Measurements from ENCODE around the gene RRP1B.
A peak's percentile ranks its signal among the peaks of the same experiment; 100 is the strongest.
"Not testable (repeated sequence)": the region's sequence is repeated elsewhere in the genome, so short reads cannot be mapped to it uniquely, and the experiment has no call there.

RRP1B gene

GRCh38 chr21:43702785-43703034 is 43.4 kb downstream of the RRP1B start:
- DNase-seq, result no peak

GRCh38 chr21:43703035-43703880 is 43.9 kb downstream of the RRP1B start:
- peak; percentile 20 for DNase-seq

GRCh38 chr21:43707462-43707861 is 48.1 kb downstream of the RRP1B start:
- DNase-seq, result no peak

- DNase-seq, result no peak
These were observed 49.5 kb downstream of the RRP1B start for GRCh38 chr21:43708745-43709381.

GRCh38 chr21:43712268-43712942 is 53.0 kb downstream of the RRP1B start:
- DNase-seq, result no peak

- DNase-seq, result not testable (repeated sequence)
These were observed 53.8 kb downstream of the RRP1B start for GRCh38 chr21:43713123-43713522.

- no peak for DNase-seq
These were observed 57.2 kb downstream of the RRP1B start for GRCh38 chr21:43716376-43717165.

GRCh38 chr21:43717166-43717853 is 58.0 kb downstream of the RRP1B start:
- DNase-seq, result no peak

- DNase-seq, result no peak
These were observed 58.9 kb downstream of the RRP1B start for GRCh38 chr21:43717967-43718871.

- peak; percentile 79 for DNase-seq
These were observed 59.8 kb downstream of the RRP1B start, which contains the start of gene PDXK for GRCh38 chr21:43718872-43719747. Gene PDXK (plus strand): TSS chr21:43719129. CDS start chr21:43719295, 166 bp downstream.

GRCh38 chr21:43719748-43720538 is 60.6 kb downstream of the RRP1B start:
- DNase-seq, result no peak

GRCh38 chr21:43720539-43721166 is 61.3 kb downstream of the RRP1B start:
- no peak for DNase-seq

- no peak for DNase-seq
These were observed 61.8 kb downstream of the RRP1B start for GRCh38 chr21:43721206-43721605.

- no peak for DNase-seq
These were observed 62.6 kb downstream of the RRP1B start for GRCh38 chr21:43721939-43722338.

GRCh38 chr21:43723648-43724047 is 64.3 kb downstream of the RRP1B start:
- DNase-seq, result no peak

- DNase-seq, result no peak
These were observed 67.5 kb downstream of the RRP1B start for GRCh38 chr21:43726686-43727518.

- no peak for DNase-seq
These were observed 68.3 kb downstream of the RRP1B start for GRCh38 chr21:43727519-43728153.

- DNase-seq, result no peak
These were observed 68.8 kb downstream of the RRP1B start for GRCh38 chr21:43728154-43728466.

Measured in CD4-positive, alpha-beta T cell treated with Interleukin-12 subunit alpha and Interleukin-12 subunit beta, for 1 hour (primary cell).